ENCODE measurements around the gene ATL3.

- TF ChIP-seq CTCF (conservative IDR thresholded peaks at IDR 0.05; ENCODE audit: low read depth, low read length) (no peak), EZH2 (IDR thresholded peaks at IDR 0.05; ENCODE audit: low read length, unreplicated experiment) (no peak), EZH2phosphoT487 (IDR thresholded peaks at IDR 0.05; ENCODE audit: borderline replicate concordance, low read length) (no peak)
Observed at GRCh38 chr11:63708764-63709163, 37.6 kb upstream of the ATL3 start.
